Glutamatergic neuron (in vitro differentiated cells): Measurements from ENCODE around the gene SENP8. TPM values are rescaled to one million over a fixed set of nuclear protein-coding genes. Genes with fewer than 3 reads are reported as not detected.
"Not testable (repeated sequence)": the region's sequence is repeated elsewhere in the genome, so short reads cannot be mapped to it uniquely, and the experiment has no call there.

Experiments used
- DNase-seq: peaks from one replicate; pipeline ENCODE4 v3.0.0; 2022
- H3K27ac Mint-ChIP-seq: one replicate; pipeline ENCODE4 v1.8.0; 2020; ENCODE audit warnings: mild to moderate bottlenecking, mixed read lengths, inconsistent platforms; ENCODE audit not compliant: unreplicated experiment
- H3K27me3 Mint-ChIP-seq: one replicate; pipeline ENCODE4 v1.8.0; 2020; ENCODE audit warnings: mild to moderate bottlenecking, moderate library complexity, mixed read lengths, inconsistent platforms; ENCODE audit not compliant: unreplicated experiment
- H3K36me3 Mint-ChIP-seq: one replicate; pipeline ENCODE4 v1.8.0; 2020; ENCODE audit warnings: mild to moderate bottlenecking, mixed read lengths, inconsistent platforms; ENCODE audit not compliant: unreplicated experiment
- H3K4me1 Mint-ChIP-seq: one replicate; pipeline ENCODE4 v1.8.0; 2020; ENCODE audit warnings: mild to moderate bottlenecking, low read depth, mixed read lengths, inconsistent platforms; ENCODE audit not compliant: unreplicated experiment
- H3K4me3 Mint-ChIP-seq: one replicate; pipeline ENCODE4 v1.8.0; 2020; ENCODE audit warnings: mild to moderate bottlenecking, mixed read lengths, inconsistent platforms; ENCODE audit not compliant: unreplicated experiment
- H3K9me3 Mint-ChIP-seq: one replicate; pipeline ENCODE4 v1.8.0; 2020; ENCODE audit warnings: mild to moderate bottlenecking, moderate library complexity, mixed read lengths, inconsistent platforms; ENCODE audit not compliant: unreplicated experiment
- CTCF ChIP-seq: fragments of 200-600 bp; sonication (generic); IDR thresholded peaks from one replicate; pipeline ENCODE4 v1.5.0; 2021; ENCODE audit not compliant: partially characterized antibody, unreplicated experiment
- total RNA-seq: library from RNA; stranded (reverse); fragmentation: NEBNext Ultra II Directional; extraction: Animal tissue kit (Norgen Biotek cat#: 25700); gene quantifications from one replicate; pipeline ENCODE4 v1.2.1, GENCODE V29; 2021; ENCODE audit not compliant: unreplicated experiment

The SENP8 gene
- total RNA-seq, 1 donor from 2014 or later: 6.3 TPM

GRCh38 chr15:72170691-72171090 lies 52.5 kb downstream of the SENP8 start:
- no peak for TF ChIP-seq CTCF
- Mint-ChIP-seq H3K27me3 (peaks cover 5% of the 10 kb centered on the region), H3K4me3 (no peak overlapping the region), H3K36me3 (no peaks in the 10 kb centered on the region), H3K9me3 (no peaks in the 10 kb centered on the region), H3K4me1 (no peaks in the 10 kb centered on the region), H3K27ac (no peak overlapping the region)
- DNase-seq: no peak

GRCh38 chr15:72171978-72172377 lies 53.8 kb downstream of the SENP8 start:
- H3K36me3 Mint-ChIP-seq: not testable (repeated sequence)

DNA sequence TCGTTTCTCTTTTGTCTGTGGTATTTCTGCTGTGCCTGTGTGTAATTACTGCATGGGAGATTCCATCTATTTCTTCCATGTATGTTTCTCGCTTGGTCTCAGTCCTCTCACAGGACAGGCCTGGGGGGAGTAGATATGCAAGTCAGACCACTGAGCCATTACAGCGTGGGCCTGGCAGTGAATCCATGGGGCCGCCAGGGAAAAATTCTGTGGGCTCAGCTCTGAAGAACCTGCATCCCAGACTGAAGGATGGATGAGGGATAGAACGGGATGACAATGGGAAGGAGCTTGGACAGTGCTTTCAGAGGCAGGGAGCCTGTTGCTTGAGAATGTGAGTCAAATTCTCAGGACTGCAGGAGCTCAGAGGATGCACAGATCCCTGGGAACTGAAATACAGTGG lies 54.6 kb downstream of the SENP8 start:
- no peak overlapping the region for H3K27ac Mint-ChIP-seq
- H3K4me3 Mint-ChIP-seq: no peak overlapping the region
- no peaks in the 10 kb centered on the region for H3K36me3 Mint-ChIP-seq
- H3K9me3 Mint-ChIP-seq: no peaks in the 10 kb centered on the region
- no peaks in the 10 kb centered on the region for H3K4me1 Mint-ChIP-seq
- H3K27me3 Mint-ChIP-seq: peaks cover 6% of the 10 kb centered on the region
- DNase-seq: no peak
- TF ChIP-seq CTCF: no peak

More at GRCh38 chr15:72171978-72172377, 53.8 kb downstream of the SENP8 start:
- not testable (repeated sequence) for DNase-seq, H3K27me3 Mint-ChIP-seq, H3K4me1 Mint-ChIP-seq, H3K9me3 Mint-ChIP-seq, H3K4me3 Mint-ChIP-seq, H3K27ac Mint-ChIP-seq

DNA sequence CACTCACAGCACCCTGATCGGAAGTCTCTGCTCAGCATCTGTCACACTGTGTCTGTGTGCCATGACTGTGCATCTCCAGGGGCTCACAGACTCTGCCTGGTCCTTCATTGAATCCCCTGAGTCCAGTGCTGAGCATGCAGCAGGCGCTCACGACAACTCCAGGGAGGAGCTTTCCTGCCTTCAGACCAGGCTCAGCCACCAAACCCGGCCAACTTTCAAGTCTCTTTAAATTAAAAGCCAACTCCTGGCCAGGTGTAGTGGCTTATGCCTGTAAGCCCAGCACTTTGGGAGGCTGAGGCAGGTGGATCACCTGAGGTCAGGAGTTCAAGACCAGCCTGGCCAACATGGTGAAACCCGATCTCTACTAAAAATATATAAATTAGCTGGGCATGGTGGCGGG lies 55.2 kb downstream of the SENP8 start:
- no peak overlapping the region for H3K4me3 Mint-ChIP-seq
- no peaks in the 10 kb centered on the region for H3K4me1 Mint-ChIP-seq
- no peak overlapping the region for H3K27ac Mint-ChIP-seq
- H3K27me3 Mint-ChIP-seq: peaks cover 3% of the 10 kb centered on the region
- TF ChIP-seq CTCF: no peak
- DNase-seq: no peak
- H3K36me3 Mint-ChIP-seq: no peaks in the 10 kb centered on the region
- no peaks in the 10 kb centered on the region for H3K9me3 Mint-ChIP-seq

DNA sequence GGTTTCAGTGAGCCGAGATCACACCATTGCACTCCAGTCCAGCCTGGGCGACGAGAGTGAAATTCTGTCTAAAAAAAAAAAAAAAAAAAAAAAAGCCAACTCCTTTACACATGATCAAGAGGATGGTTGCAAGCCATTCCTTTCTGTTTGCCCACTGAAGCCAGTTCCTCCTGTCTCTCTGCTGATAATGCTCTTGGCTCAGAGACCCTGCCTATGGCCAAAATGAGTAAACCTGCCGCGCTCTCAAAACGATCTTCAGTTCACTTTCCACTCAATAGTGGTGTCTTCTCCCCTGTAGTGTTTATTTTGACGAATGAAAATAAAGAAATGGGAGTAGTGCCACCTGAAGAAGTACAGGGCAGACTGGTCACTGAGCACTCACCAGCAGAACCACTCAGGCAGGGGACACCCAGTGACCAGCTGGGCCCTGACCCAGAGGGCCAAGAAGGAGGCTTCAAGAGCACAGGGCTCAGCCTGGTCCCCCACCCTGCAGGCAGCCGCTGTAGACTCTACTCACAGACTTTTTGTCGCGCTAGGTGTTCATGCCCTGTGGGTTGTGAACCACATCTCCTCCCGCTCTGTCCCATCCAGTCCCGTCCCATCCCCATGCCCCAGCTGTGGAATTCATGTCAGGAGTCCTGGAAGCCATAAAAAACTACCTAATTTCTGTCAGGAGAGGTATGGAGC lies 55.8 kb downstream of the SENP8 start:
- no peaks in the 10 kb centered on the region for H3K36me3 Mint-ChIP-seq
- no peak overlapping the region for H3K27ac Mint-ChIP-seq
- no peaks in the 10 kb centered on the region for H3K4me1 Mint-ChIP-seq
- TF ChIP-seq CTCF: no peak
- no peak overlapping the region for H3K4me3 Mint-ChIP-seq
- no peak for DNase-seq
- H3K9me3 Mint-ChIP-seq: no peaks in the 10 kb centered on the region
- peaks cover 3% of the 10 kb centered on the region for H3K27me3 Mint-ChIP-seq
